Myocyte (in vitro differentiated cells): Measurements from ENCODE around the gene CACNA2D2. TPM values are rescaled to one million over a fixed set of nuclear protein-coding genes. Genes with fewer than 3 reads are reported as not detected.

Experiments
- DNase-seq: peaks from one replicate; pipeline ENCODE4 v3.0.0-alpha.2; 2012; ENCODE audit warnings: low read depth
- total RNA-seq: library from RNA; depleted of rRNA; stranded (reverse); fragments of >200 nt; gene quantifications from 2 replicates; pipeline ENCODE4 v1.2.3, GENCODE V29; 2014

CACNA2D2 gene
- total RNA-seq, 1 donor from 2014 or later = not detected

DNA sequence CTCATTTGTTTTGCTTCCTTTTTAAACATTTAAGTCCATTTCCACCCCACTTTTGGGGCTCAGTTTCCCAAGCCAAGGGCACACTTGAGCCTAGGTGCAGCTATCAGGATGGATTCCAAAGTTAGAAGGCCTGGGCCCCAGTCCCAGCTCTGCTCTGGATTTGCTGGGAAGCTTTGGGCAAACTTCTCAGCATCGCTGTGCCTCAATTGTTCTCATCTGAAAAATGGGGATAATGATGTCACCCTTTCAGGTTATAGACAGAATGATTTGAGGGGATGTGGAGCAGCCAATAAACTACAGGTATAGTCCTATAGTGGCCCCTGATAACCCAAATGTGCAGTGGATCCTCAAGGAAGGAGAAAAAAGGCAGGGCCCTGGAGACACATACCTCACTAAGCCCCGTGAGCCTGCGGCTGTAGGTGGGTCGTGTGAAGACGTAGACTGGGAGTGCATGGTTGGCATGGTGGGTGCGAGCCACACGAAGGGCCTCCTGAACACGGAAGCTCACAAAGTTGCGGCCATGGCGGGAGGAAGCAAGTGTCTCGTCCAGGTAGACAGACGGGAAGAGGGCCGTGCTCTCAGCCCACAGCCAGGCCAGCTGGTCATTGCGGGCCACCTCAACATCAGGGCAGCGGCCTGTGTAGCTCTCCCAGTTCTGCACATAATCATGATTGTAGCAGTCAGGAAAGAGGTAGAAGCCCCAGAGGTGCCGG lies 184.1 kb downstream of the CACNA2D2 start:
- DNase-seq = no peak

DNA sequence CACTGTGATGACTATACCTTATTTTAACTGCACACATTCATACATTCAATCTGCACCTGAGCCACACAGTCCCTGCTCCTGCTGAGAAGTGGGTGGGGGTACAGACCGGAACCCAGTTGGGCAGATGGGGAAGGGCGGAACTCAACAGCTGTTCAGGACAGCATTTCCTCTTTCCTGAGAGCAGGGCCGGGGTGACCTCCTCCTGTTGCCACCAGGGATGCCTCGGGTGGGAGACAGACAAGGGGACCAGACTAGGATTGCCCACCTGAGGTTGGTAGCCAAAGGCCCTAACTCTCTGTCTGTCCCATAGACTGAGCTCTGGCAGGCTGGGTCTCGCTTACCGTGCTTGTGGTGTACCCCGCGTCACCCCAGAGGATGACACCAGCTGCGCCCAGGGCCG lies 184.8 kb downstream of the CACNA2D2 start:
- DNase-seq = no peak

DNA sequence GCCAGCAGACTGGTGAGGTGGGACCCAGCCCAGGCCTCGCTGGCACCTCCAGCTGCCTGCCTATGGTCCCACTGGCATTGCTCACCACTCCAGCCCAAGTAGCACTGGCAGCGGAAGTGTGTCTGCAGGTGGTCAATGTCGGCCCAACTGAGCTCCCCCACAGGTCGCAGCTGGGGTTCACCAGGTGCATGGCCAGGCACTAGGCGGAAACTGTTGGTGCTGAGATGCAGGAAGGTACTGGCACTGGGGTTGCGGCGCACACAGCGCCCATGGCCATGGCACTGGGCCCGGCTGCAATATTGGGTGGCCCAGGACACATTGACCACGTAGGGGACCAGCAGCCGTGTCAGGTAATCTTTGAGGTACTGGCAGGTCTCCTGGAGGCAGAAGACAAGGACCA lies 185.3 kb downstream of the CACNA2D2 start:
- no peak for DNase-seq

DNA sequence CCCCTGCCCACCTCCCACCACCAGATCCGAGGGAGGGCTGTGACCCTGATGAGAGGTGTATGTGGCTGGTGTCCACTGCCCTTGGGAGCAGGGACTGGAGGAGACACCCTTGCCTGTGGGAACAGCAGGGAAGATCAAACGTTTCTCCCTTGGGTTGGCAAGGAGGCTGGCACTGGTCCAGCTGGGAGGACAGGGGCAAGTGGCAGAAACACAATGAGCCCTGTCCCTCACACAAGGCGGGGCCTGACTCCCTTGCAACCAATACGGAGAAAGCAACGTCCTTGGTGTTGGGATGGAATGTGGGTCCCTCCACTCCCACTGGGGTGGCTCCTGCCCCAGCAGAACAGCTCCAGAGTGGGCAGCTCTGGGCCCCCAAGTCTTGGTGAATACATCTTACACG lies 186.1 kb downstream of the CACNA2D2 start:
- DNase-seq = no peak

DNA sequence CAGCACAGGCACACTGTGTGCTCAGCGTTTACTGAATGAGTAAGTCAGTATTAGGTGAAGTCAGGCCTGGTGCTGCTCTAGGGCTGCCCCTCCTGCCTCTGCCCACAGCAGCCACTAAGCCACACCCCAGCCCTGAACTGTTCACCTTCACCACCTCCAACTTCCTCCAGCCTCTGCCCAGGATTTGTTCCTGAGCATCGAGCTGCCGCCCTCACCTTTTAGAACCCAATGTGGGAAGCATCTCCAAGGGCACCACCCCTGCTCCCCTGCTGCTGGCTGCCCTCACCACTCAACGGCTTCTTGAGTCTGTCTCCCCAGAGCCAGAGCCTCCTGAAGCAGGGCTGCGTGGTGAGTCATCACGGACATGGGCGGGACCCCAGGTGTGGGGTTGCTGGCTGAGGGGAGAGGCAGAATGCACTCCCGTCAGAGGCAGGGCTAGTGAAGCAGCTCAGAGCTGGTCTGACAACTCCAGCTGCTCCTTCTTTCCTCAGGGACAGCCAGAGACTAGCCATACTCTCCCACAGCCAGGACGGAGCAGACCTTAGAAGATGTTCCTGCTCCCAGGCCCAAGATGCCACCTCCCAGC lies 186.7 kb downstream of the CACNA2D2 start:
- DNase-seq = no peak

DNA sequence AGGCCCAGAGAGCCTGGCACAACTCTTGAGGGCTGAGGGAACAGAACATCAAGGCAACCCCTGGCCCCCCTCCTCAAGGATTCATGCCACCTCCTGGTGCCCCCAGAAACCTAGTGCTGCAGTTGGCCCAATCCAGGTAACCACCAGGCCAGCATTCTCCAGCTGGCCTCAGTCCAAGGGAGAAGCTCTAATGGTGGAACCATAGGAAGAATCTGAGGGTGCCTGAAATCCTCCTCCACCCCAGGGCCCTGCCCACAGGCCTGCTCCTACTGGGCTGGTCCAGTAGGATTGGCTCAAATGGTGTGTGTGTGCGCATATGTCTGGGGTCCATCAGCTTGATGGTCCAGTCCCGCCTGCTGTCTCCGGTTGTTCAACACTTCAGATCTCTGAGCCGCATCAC lies 188.6 kb downstream of the CACNA2D2 start:
- no peak for DNase-seq

DNA sequence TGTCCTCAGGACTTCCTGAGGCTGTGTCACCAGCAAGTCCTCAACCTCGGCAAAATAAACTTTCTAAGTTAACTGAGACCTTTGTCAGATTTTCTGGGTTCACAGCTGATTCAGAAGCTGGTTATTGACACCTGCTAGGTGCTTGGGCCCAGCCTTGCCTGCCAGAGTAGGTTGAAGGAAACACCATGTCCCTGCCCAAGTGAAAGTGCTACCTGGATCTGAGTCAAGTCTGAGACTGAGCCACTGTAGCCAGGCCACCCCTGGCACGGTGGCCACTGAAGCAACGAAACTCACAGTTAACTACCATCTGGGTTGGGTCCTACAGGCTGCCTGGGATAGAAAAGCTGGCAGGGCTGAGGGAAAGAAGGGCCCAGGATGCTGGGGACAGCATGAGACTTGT lies 189.1 kb downstream of the CACNA2D2 start:
- no peak for DNase-seq

Other genes with a start within 250 kb of the CACNA2D2 start
- 8.3 and 14.0 TPM in 2 replicates for gene SEMA3B, start 234.5 kb downstream of the CACNA2D2 start, total RNA-seq
- gene LSMEM2, start 224.5 kb downstream of the CACNA2D2 start, total RNA-seq = 0.47 and 2.7 TPM in 2 replicates
- gene IFRD2, start 211.2 kb downstream of the CACNA2D2 start, total RNA-seq = 99.0 and 99.1 TPM in 2 replicates
- 2.9 and 7.4 TPM in 2 replicates for gene HYAL3, start 204.2 kb downstream of the CACNA2D2 start, total RNA-seq
- 16.7 and 20.1 TPM in 2 replicates for gene NAA80, start 204.2 kb downstream of the CACNA2D2 start, total RNA-seq
- 0.26 and 0.56 TPM in 2 replicates for gene HYAL1, start 200.1 kb downstream of the CACNA2D2 start, total RNA-seq
- gene HYAL2, start 180.9 kb downstream of the CACNA2D2 start, total RNA-seq = 81.0 and 91.1 TPM in 2 replicates
- 32.9 and 39.7 TPM in 2 replicates for gene TUSC2, start 175.4 kb downstream of the CACNA2D2 start, total RNA-seq
- 9.0 and 16.2 TPM in 2 replicates for gene RASSF1, start 162.8 kb downstream of the CACNA2D2 start, total RNA-seq
- 0.19 and 0.47 TPM in 2 replicates for gene ZMYND10, start 157.9 kb downstream of the CACNA2D2 start, total RNA-seq
- gene NPRL2, start 152.9 kb downstream of the CACNA2D2 start, total RNA-seq = 24.6 and 27.6 TPM in 2 replicates
- gene CYB561D2, start 152.8 kb downstream of the CACNA2D2 start, total RNA-seq = 16.7 and 25.2 TPM in 2 replicates
- gene TMEM115, start 144.1 kb downstream of the CACNA2D2 start, total RNA-seq = 61.7 and 69.0 TPM in 2 replicates
- gene C3orf18, start 64.1 kb upstream of the CACNA2D2 start, total RNA-seq = 14.0 and 18.6 TPM in 2 replicates
- gene HEMK1, start 65.9 kb upstream of the CACNA2D2 start, total RNA-seq = 6.2 and 9.7 TPM in 2 replicates
- 0.10 and 0.35 TPM in 2 replicates for gene CISH, start 108.1 kb upstream of the CACNA2D2 start, total RNA-seq
- 91.0 and 92.3 TPM in 2 replicates for gene MAPKAPK3, start 113.5 kb upstream of the CACNA2D2 start, total RNA-seq
- gene DOCK3, start 171.3 kb upstream of the CACNA2D2 start, total RNA-seq = 1.3 and 1.4 TPM in 2 replicates